Gastrocnemius medialis (tissue), 4 donors: ENCODE measurements around the gene CDK14. TPM values are rescaled to one million over a fixed set of nuclear protein-coding genes. Genes with fewer than 3 reads are reported as not detected.

ENCODE experiments used
- ATAC-seq, 2 donors: fragments of 150-250 bp; one replicate each; pipeline ENCODE4 v1.9.1; 2016
- DNase-seq, 2 donors: peaks; one replicate each; pipeline ENCODE4 v3.0.0-alpha.2; 2019
- H3K27ac ChIP-seq, 4 donors: fragments of 200-600 bp; sonication (generic); 1 replicate in 1 of 4; 2 replicates in 3 of 4; pipeline ENCODE4 v1.5.1; 2016 to 2018; ENCODE audit warnings: mild to moderate bottlenecking in 2 of 4, moderate library complexity in 1 of 4
- H3K27me3 ChIP-seq, 3 donors: fragments of 200-600 bp; sonication (generic) in 2 of 3; 1 replicate in 1 of 3; 2 replicates in 2 of 3; pipeline versions ENCODE4 v1.5.1 to v1.6.0; 2016 to 2019; ENCODE audit warnings: mild to moderate bottlenecking in 1 of 3, moderate library complexity in 1 of 3
- H3K36me3 ChIP-seq, 2 donors: fragments of 200-600 bp; sonication (generic) in 1 of 2; one replicate each; pipeline ENCODE4 v1.5.1; 2017 to 2018
- H3K4me1 ChIP-seq, 2 donors: fragments of 200-600 bp; sonication (generic) in 1 of 2; one replicate each; pipeline ENCODE4 v1.5.1; 2016 to 2017; ENCODE audit warnings: mild to moderate bottlenecking in 2 of 2
- H3K4me3 ChIP-seq, 4 donors: fragments of 200-600 bp; sonication (generic) in 3 of 4; 1 replicate in 1 of 4; 2 replicates in 3 of 4; pipeline ENCODE4 v1.5.1; 2016 to 2019; ENCODE audit warnings: mild to moderate bottlenecking in 2 of 4
- H3K9me3 ChIP-seq, 3 donors: fragments of 200-600 bp; sonication (generic) in 2 of 3; 1 replicate in 1 of 3; 2 replicates in 2 of 3; pipeline ENCODE4 v1.5.1; 2016 to 2019
- CTCF ChIP-seq, 5 experiments: fragments of 450-650 bp in 3 of 5; fragments of 200-600 bp in 2 of 5; sonication (generic) in 2 of 5; IDR thresholded peaks in 4 of 5; conservative IDR thresholded peaks in 1 of 5; 1 replicate in 4 of 5; 2 replicates in 1 of 5; pipeline ENCODE4 v1.5.1; 2016 to 2019; ENCODE audit warnings: antibody characterized with exemption in 5 of 5, mild to moderate bottlenecking in 3 of 5, moderate library complexity in 3 of 5
- POLR2A ChIP-seq, 2 donors: fragments of 450-650 bp; IDR thresholded peaks; one replicate each; pipeline ENCODE4 v1.6.1; 2017; ENCODE audit warnings: antibody characterized with exemption in 2 of 2, mild to moderate bottlenecking in 2 of 2, moderate library complexity in 2 of 2
- in situ Hi-C, 4 donors: fragments of 200-750 bp; cut with MboI; loops; one replicate each; pipeline versions ENCODE4 v1.15.0 to v1.8.0; 2017; ENCODE audit warnings: low sequenced_read_pairs in 4 of 4
- intact Hi-C: fragments of 100-400 bp; cut with DNase I; formaldehyde crosslinking; loops from one replicate; pipeline ENCODE4 v1.15.1; 2023; ENCODE audit warnings: low total_unique reads
- total RNA-seq, 4 donors: library from RNA; depleted of rRNA; stranded (reverse); fragments of >200 nt; gene quantifications; one replicate each; pipeline versions ENCODE4 v1.1.0 to v1.2.3, GENCODE V29; 2016

Gene CDK14
- total RNA-seq, 4 donors from 2014 or later, result 3.9 to 8.6 (median 7.3) TPM

GRCh38 chr7:90721869-90722431 is 125.8 kb downstream of the CDK14 start:
- DNase-seq, result no peak
- intact Hi-C loops, result no loop called here
- Histone ChIP-seq H3K9me3 (no peaks in the 10 kb centered on the region), H3K27ac (no peak overlapping the region), H3K4me1 (peaks cover 12 to 16% of the 10 kb centered on the region in 2 donors), H3K4me3 (no peak overlapping the region), H3K27me3 (no peaks in the 10 kb centered on the region), H3K36me3 (no peaks in the 10 kb centered on the region)
- no peak for TF ChIP-seq CTCF (IDR thresholded peaks at IDR 0.05 in 4 of 5, conservative IDR thresholded peaks at IDR 0.05 in 1 of 5)
- TF ChIP-seq POLR2A (IDR thresholded peaks at IDR 0.05), result no peak
- ATAC-seq, result no peak
- in situ Hi-C loops, result no loop called here

- no peak overlapping the region for H3K4me3 ChIP-seq
- H3K9me3 ChIP-seq, result no peaks in the 10 kb centered on the region
- H3K4me1 ChIP-seq, result peaks cover 12 to 23% of the 10 kb centered on the region in 2 donors
- no peak overlapping the region for H3K27ac ChIP-seq
- TF ChIP-seq CTCF (IDR thresholded peaks at IDR 0.05 in 4 of 5, conservative IDR thresholded peaks at IDR 0.05 in 1 of 5) (no peak), POLR2A (IDR thresholded peaks at IDR 0.05) (no peak)
- no peaks in the 10 kb centered on the region for H3K27me3 ChIP-seq
- DNase-seq (no peak), ATAC-seq (no peak)
- no peaks in the 10 kb centered on the region for H3K36me3 ChIP-seq
- intact Hi-C loops (no loop called here), in situ Hi-C loops (no loop called here)
Measured at GRCh38 chr7:90723233-90723632, 127.1 kb downstream of the CDK14 start.

GRCh38 chr7:90723866-90724265 is 127.7 kb downstream of the CDK14 start:
- DNase-seq (no peak), ATAC-seq (no peak)
- no peaks in the 10 kb centered on the region for H3K9me3 ChIP-seq
- no peak overlapping the region for H3K27ac ChIP-seq
- in situ Hi-C loops, result no loop called here
- peaks cover 12 to 23% of the 10 kb centered on the region in 2 donors for H3K4me1 ChIP-seq
- TF ChIP-seq CTCF (IDR thresholded peaks at IDR 0.05 in 4 of 5, conservative IDR thresholded peaks at IDR 0.05 in 1 of 5) (no peak), POLR2A (IDR thresholded peaks at IDR 0.05) (no peak)
- no peak overlapping the region for H3K4me3 ChIP-seq
- intact Hi-C loops, result no loop called here
- H3K36me3 ChIP-seq, result no peaks in the 10 kb centered on the region
- no peaks in the 10 kb centered on the region for H3K27me3 ChIP-seq

GRCh38 chr7:90726120-90726519 is 130.0 kb downstream of the CDK14 start:
- in situ Hi-C loops (no loop called here), intact Hi-C loops (no loop called here)
- no peak for ATAC-seq

More at GRCh38 chr7:90726120-90726519, 130.0 kb downstream of the CDK14 start:
- DNase-seq, result no peak
- H3K4me3 ChIP-seq, result no peak overlapping the region
- H3K9me3 ChIP-seq, result no peaks in the 10 kb centered on the region
- TF ChIP-seq POLR2A (IDR thresholded peaks at IDR 0.05), result no peak
- TF ChIP-seq CTCF (IDR thresholded peaks at IDR 0.05 in 4 of 5, conservative IDR thresholded peaks at IDR 0.05 in 1 of 5), result no peak
- peak overlapping the region in 1 of 4 donors; percentile 8 for H3K27ac ChIP-seq
- no peaks in the 10 kb centered on the region for H3K27me3 ChIP-seq
- H3K4me1 ChIP-seq, result peaks cover 12 to 23% of the 10 kb centered on the region in 2 donors
- no peaks in the 10 kb centered on the region for H3K36me3 ChIP-seq
